ENCODE results near the gene FHOD3. TPM values are rescaled to one million over a fixed set of nuclear protein-coding genes. Genes with fewer than 3 reads are reported as not detected.
A peak's percentile ranks its signal among the peaks of the same experiment; 100 is the strongest.
"Not testable (repeated sequence)": the region's sequence is repeated elsewhere in the genome, so short reads cannot be mapped to it uniquely, and the experiment has no call there.

FHOD3 gene
- total RNA-seq, 1 donor from 2014 or later, result 32.0 TPM

DNA sequence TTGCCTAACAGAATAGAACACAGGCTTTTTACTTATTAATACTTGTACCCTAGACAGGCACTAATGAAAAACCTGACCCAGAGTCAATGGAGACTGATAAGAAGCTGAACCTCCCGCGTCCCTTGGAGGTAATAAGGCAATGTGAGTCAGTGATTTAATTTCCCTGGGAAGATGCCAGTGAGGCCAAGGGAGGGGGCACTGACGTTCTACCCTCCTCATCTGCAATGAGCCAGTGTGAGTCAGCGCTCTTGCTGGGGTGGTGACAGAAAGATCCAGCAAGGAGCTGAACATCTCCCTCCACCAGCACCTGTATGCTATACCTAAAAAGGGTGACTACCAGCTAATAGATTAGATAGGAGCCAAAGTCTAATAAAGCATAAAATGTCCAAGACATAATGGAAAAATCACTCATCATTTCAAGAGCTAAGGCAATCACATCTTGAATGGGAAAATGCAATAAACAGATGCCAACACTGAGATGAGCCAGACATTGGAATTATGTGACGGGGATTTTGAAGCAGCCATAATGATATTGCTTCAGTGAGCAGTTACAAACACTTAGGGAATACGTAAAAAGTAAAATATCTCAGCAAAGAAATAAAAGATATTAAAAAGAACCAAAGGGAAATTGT lies 414.4 kb downstream of the FHOD3 start:
- DNase-seq, result no peak

DNA sequence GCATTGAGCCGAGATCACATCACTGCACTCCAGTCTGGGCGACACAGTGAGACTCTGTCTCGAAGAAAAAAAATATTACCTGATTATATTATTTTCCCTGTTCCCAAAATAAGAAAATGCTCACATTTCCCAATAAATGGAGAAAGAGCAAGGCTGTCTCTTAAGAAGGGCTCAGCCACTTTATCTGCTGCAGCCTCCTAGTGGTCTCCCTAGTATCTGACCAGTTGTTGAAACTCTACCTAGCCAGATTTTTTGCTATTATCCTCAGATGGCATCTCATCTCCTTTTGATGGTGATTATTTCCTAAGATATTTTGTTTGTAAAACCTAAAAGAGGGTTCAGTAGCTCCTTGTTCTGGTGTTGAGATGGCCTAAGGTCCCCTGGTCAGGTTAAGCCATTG lies 417.0 kb downstream of the FHOD3 start:
- no peak for DNase-seq

DNA sequence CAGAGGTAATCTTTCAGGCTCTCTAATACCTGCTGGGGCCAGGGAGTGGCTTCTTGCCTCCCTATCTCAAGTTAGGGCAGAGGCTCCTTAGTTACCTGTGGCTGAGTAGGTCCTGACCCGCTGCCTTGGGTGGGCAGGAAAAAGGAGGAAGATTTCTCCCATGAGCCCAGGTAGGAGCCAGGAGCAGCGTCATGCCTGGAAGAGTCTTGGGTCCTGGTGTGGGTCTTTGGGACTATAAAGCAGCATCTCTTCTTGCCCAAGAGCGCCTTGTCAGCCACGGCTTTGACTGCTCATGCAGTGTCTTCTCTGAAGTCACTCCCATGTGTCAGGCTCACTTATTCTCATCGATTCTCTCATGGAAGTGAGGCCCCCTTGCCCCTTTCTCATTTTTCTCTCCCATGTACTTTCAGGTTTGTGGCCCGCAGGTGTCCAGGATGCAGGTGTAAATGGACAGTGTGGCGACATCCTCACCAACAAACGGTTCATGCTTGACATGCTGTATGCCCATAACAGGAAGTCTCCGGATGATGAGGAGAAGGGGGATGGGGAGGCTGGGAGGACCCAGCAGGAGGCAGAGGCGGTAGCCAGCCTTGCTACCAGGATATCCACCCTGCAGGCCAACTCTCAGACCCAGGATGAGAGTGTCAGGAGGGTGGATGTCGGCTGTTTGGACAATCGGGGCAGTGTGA lies 420.1 kb downstream of the FHOD3 start:
- no peak for DNase-seq

DNA sequence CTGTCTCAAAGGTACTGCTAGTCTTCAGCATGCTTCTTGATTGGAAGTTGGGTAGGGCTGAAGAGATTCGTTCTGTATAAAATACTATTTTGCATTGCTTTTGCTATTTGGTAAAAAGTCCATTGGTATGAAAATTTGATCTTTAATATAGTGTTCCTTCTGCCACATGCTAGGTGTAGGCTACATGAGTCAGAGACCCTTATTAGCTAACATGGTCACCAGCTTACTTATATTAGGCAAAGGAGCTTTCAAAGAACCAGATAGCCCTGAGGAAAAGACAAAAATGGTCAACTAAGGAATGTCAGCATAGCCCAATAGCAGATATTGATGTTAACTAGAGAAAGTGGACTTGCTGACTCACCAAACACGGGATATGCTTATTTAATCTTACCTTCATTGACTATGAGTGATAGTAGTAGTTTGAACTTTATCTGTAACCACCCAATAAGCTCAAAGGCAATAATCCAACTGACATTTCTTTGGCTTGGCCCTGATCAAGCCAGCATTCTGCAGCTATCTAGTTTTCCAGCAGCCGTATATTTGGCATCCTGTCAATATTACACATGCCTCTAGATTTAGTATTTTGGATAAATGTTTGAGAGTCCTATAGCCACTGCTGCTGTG lies 421.3 kb downstream of the FHOD3 start:
- no peak for DNase-seq

DNA sequence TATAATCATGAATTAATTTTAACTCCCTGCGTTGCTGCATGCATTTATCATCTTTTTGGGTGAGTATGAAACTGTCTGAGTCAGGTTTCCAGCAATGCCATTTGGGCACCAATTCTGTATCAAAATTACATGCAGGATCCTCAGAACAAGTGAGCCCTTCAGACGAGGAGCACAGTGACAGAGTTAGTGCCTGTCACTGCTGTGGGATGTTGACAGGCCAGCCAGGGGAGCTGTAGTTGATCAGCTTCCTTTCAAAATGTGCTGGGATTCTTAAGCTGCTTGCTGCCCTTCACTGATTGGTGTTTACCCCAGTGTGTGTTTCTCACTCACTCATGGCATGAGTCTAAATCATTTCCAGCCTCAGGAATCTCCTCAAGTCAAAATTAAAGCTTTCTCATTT lies 422.1 kb downstream of the FHOD3 start:
- DNase-seq, result no peak

DNA sequence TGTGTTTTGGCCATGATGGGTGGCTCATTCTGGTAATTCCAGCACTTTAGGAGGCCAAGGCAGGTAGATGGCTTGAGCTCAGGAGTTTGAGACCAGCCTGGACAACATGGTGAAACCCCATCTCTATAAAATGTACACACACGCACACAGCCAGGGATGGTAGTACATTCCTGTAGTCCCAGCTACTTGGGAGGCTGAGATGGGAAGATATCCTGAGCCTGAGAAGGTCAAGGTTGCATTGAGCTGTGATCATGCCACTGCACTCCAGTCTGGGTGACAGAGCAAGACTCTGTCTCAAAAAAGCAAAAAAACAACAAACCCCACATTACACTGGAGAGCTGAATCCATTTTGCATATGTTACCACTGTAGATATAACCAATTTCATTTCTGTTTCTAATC lies 423.8 kb downstream of the FHOD3 start:
- not testable (repeated sequence) for DNase-seq

DNA sequence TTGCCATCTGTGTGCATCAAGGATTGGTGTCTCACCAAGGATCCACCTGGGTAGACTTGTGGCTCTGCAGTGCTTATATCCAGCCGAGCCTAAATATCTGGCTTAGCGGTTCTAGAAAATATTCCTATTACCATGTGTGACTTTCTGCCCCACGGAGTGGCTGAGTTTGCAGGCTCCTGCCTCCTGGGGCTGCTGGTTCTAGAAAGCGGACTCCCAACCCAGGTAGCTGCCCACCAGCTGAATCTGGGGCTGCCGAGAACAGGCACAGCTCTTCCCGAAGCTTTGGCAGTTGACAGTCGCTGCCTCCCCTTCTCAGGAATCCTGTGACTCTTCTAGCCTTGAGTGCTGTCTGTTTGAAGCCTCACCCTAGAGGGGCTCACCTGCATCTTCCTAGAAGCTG lies 426.7 kb downstream of the FHOD3 start:
- DNase-seq, result no peak

DNA sequence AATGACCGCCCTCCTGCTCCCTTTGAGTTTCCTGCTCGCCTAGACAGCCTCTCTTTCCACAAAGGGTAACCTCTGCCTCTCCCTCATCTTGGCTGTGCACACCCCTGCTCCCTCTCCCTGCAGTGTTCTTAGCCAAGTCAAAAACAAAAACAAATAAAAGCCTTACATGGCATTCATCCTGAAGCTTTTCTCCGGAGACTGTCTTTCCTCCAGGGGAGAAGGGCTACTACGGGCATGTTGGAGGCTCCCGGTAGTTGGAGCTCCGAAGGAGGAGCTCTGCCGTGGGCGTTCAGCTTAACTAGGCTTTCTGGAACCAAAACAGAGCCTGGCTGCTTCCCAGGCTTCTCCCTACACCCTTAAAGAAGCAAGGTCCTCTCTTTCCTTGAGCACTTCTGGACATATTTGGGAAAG lies 427.1 kb downstream of the FHOD3 start:
- peak; percentile 13 for DNase-seq

DNA sequence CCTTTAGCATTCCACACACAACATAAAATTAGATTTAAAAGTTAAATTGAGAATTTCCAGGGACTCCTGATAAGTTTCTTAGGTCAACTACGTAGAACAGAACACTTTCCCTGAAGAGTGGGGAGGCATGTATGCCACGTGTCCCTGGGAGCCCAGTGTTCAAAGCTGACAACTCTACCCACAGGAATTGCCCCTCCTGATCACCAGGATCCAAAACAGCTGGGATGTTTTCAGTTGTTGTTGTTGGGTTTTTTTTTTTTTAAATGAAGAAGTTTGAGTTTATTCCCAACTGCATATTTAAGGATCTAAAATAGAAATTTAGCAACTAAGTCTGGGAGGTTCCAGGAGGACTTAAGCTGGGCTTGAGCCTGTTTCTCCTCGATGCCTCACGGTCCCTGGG lies 430.8 kb downstream of the FHOD3 start:
- peak; percentile 45 for DNase-seq

DNA sequence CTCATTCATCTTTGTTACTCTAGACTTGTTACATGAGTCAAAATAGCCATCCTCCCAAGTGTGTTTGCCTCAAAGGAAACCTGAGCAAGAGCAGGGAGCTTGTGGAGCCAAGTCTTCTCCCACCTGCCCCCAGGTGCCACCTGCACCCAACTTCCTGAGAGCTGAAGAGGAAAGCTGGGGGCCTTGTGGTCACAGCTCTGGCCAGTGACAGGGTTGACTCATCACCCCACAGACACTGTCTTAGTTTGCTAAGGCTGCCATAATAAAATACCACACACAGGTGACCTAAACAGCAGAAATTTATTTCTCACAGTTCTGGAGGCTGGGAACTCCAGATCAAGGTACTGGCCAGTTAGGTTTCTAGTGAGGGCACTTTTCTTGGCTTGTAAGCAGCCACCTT lies 431.7 kb downstream of the FHOD3 start:
- no peak for DNase-seq

DNA sequence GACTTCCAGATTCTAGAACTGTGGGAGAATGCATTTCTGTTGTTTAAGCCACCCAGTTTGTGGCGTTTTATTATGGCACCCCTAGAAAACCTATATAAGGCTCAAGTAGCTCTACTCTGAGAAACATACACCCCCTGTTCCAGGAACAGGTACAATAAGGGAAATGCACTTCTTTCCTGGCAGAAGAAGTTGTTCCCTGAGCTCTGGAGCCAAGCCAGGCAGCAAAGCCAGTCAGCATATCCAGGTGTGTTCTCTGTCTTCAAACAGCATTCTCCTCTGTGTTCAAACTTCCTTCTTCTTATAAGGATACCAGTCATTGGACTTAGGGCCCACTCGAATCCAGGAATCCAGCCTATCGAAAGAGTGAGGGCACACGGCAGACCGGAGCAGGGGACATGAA lies 434.8 kb downstream of the FHOD3 start:
- DNase-seq, result no peak

DNA sequence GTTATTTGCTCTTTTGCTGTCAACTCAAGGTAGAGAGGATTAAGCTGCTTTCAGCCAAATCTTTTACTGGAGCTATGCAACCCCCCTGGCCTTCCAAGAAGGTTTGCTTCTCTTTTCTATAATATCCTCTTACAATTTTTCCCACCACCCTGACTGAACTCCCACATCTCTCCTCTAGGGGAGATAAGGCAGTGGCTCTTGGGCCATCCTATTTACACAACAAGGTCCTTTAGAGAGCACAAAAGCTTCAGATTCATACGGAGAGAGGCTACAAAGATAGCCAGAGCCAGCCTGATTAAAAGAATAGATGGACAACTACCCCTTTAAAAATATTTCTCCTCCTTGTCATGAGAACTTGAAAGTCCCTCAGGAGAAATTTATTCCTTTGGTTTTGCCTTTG lies 435.6 kb downstream of the FHOD3 start:
- DNase-seq, result no peak

DNA sequence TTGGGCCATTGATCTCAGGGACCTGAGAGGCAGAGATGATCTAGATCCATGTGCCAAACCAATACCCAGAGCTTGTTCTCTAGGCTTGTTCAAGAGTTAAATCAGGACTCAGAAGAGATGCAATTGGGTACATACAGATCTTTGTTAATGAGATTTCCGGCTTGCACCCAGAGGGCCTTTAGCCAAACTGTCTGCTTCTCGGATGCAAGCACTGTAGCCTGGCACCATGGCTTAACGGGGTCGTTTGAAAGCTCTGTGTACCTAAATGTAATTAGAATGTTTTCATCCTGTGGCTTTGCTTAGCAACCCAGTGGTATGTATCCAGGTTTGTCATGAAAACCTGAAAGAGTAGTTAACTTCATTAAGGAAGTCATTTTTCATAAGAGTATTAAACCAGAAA lies 437.1 kb downstream of the FHOD3 start:
- DNase-seq, result no peak

DNA sequence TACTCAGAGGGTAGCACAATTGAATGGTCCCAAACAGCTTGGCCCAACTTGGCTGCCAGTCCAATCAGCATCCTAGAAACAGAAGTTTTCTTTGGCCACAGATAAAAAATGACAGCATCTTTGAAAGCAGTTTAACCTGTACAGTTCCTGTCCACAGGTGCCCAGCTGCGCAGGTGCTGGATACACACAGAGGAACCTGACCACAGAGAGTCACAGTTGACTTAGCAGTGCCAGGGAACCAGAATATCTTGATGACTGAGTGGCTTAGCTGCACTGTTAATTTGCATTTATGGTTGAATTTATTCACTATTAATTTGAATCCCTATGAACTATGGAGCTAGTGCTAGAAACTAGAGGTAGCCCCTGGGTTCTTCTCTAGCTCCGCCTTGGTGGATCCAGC lies 437.6 kb downstream of the FHOD3 start:
- no peak for DNase-seq

DNA sequence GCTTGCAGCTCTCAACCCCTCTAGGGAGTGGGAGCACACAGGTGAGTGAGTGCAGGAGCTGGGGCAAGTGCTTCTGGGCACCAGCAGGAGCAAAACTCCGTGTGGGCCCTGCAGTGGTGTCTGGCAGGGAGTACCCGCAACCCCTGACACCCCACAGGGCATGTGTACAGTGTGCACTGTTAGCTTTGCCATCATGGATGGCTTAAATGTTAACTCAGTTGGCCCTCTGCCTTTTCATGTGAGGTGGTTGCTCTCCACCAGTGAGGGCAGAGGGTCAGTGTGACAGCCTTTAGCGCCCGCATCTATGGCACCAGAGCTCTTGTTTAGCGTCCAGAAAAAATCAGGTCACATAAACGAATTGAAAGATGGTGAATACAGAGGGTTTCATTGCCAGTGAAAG lies 438.6 kb downstream of the FHOD3 start:
- DNase-seq, result no peak

DNA sequence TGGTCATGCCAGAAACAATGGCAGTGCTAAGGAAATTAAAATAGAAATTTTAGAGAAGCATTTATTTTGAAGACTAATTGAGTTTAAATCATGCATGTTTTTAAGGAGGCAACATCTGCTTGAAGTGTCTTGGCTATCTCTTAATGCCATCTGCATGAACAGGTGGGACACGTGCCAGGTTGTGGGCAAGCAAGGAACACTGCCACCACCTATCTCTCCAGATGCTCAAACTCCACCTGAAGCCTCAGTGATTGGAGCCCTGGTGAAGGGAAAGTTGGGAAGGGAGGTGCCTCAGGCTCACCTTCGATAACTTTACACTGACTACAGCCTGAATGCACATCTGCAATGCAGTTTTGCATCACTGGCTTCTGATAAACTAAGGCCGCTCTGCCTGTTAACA lies 439.8 kb downstream of the FHOD3 start:
- no peak for DNase-seq

DNA sequence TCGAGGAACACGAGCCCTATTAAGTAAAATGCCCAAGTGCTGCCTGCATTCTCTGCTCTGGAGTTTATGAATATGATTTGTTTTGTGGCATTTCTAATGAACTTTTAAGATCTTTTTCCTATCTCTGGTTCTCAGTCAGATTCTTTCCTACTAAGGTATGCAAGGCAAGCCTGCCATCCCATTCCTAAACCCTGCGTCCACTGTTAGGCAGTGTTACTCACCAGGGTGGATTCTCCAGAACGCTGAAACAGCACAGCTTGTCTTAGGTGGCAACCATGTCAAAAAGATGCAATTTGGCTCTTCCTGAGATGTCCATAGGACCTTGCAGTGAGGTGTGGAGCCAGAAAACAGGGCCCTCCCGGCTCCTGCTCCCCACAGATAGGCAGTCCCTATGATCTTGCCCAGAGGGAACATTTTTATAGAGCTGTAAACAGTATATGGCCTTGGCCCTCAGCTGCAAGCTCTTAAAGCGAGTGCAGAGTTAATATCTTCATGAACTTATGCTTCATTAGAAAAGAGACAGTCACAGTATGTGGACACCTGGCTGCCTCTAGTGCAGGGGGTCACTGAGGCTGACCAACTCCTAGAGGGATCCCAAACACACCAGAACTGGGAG lies 446.9 kb downstream of the FHOD3 start:
- no peak for DNase-seq

DNA sequence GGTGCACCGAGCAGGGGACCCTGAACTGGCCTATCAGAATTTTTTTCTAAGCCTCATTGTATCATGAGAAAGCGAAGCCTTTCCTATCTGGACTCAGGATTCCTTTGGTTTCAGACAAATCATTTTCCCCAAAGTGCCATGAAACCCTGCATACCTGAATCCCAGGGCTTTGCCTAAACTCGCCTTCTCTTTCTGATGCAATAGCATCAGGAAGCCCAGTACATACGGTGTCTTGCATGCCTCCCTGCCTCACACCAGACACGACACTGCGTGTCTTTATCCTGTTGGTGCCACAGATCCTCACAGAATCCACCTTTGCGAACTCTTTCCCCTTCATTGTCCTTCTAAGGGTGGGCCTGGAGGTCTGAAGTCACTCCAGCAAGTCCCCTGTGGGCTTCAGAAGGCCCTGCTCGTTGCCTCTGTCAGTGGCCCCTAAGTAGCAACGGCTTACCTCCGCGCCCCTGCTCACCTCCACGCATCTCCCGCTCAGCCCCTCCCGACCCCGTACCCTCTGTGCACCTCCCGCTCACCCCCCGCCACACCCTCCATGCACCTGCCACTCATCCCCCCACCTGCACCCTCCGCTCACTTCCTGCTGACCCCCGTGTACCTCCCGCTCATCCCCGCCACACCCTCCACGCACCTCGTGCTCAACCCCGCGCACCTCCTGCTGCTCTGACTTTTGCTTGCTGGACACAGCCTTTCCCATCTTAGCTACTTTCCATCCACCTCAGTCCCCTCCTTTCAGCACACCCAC lies 447.9 kb downstream of the FHOD3 start:
- DNase-seq, result no peak

DNA sequence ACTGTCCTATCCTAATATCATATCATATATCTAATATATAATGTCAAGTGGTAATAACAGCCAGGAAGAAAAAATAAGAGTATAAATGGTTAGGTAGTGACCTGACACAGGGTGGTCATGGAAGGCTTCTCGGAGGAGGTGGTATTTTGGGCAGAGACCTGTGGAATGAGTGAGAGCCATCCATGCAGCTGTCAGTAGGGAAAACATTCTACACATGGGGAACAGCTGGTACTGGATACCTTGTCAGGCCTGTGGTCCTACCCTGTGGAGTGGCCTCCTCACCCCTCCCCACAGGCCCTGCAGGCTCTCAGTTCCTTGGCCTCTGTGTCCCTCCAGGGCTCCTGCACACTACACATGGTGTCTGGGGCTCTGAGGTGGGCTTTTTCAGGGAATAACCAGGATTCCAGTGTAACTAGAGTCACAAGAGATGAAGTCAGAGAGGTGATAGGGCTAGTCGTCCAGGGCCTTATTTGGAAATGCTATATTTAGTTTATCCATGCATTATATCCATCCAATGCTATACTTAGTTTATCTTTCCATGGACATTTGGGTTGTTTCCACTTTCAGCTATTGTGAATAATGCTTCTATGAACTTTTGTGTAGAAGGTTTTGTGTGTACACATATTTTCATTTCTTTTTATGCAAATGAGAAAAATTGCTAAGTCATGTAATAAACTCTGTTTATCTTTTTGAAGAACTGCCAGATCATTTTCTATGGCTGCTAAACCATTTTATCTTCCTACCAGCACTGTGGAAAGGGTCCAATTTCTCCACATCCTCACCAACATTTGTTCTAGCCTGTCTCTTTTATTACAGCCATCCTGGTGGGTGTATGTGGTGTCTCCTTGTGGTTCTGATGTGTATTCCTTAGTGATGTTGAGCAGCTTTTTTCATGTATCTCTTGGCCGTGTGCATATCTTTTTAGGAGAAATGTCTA lies 455.7 kb downstream of the FHOD3 start:
- DNase-seq, result no peak

DNA sequence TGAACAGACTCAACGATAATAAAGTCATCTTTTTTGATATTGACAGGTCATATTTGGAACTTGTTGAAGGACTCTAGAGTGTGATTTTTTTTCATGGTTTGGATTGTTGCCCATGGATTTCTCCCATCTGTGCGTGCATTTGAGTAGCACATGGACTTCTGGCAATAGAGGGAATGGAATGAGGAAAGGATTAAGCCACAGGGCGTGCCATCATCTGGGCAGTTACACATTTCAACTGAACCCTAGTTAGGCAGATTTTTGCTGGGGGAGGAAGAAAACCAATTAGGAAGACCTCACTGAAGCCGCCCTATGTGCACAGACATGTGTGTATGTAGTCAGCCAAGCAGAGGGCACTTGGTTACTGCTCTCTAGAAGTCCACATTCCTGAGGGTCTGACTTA lies 458.7 kb downstream of the FHOD3 start:
- DNase-seq, result peak; percentile 45

DNA sequence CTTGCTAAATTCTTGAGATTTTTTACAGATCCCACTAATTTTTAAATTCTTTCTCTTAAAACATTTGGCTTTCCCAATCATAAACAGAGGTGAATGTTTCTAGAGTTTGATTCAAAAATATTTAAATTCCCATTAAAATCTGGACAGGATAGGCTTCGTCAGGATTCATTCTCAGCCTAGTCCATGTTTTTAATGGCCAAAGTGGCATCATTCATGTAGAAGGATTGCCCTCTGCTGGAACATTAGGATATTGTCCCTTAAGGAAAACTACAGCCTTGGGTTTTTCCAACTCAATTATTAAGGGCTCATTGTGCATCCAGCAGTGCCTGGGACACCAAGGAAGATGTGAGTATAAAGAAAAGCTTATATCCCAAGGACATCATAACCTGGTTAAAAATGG lies 459.6 kb downstream of the FHOD3 start:
- peak; percentile 52 for DNase-seq

DNA sequence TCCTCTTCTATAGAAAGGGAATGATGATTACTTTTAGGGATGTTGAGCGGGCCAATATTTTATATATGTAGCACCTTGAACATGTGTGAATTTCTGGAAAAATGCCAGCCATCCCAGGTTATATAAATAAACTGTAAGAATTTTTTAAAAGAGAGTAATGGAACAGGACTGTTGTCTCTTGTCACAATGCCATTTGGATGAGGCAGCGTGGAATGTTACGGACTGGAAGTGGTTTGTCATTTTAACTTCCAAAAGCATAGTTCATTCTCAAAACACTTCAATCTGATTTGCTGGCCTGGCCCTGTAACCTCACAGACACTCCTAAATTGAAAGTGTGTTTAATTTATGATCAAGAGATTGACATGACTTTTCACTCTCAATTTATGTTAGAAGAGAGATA lies 460.5 kb downstream of the FHOD3 start:
- DNase-seq, result peak; percentile 11
